ENCODE results near the gene AIM2.

The AIM2 gene

GRCh38 chr1:159077120-159077961, 775 bp upstream of the AIM2 start:
- TF ChIP-seq CTCF (conservative IDR thresholded peaks at IDR 0.05) (no peak), ZFX (IDR thresholded peaks at IDR 0.05) (no peak)
- H3K27ac ChIP-seq: no peak overlapping the region

DNA sequence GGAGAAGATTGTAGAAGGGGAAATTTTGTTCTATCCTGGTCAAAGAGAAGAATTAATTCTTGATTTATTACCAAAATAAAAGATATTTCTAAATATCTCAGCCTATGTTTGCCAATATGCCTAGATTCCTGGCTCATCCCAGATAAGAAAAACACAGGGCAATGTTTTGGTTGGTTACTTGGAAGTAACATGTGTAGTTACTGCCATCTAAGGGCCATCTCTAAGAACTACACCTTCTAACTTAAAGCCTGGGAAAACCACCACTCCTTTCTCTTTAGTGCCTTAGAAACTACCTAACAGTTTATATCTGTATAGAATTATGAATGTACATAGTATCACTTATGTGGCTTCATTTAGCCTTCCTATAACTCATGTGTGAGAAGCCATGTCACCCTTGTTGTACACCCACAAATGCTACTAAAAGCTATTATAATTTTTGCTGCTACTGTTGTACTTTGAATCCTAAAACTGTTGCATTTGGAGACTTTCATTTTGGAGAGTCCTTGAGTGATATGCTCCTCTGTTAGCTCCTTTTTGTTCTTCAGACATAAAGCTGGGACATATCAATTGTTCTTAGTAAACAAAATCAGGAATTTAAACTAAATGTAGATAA, 4.5 kb downstream of the AIM2 start:
- TF ChIP-seq CTCF (conservative IDR thresholded peaks at IDR 0.05) (peak; percentile 78), ZFX (IDR thresholded peaks at IDR 0.05) (no peak)
- no peak overlapping the region for H3K27ac ChIP-seq

DNA sequence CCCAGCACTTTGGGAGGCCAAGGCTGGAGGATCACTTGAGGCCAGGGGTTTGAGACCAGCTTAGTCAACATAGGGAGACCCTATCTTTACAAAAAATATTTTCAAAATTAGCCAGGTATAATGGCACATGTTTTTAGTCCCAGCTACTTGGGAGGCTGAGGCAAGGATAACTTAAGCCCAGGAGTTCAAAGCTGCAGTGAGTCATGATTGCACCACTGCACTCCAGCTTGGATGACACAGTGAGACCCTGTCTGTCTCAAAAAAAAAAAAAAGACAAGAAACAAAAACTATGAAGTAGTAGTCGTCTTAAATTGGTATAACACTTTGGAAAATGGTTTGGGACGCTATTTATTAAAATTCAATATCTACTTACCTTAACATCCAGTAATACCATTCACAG, 7.7 kb downstream of the AIM2 start:
- H3K27ac ChIP-seq: no peak overlapping the region
- no peak for TF ChIP-seq ZFX (IDR thresholded peaks at IDR 0.05)
- no peak for TF ChIP-seq CTCF (conservative IDR thresholded peaks at IDR 0.05)

GRCh38 chr1:159067699-159068621, 8.6 kb downstream of the AIM2 start:
- TF ChIP-seq ZFX (IDR thresholded peaks at IDR 0.05) (no peak), CTCF (conservative IDR thresholded peaks at IDR 0.05) (no peak)
- H3K27ac ChIP-seq: no peak overlapping the region

DNA sequence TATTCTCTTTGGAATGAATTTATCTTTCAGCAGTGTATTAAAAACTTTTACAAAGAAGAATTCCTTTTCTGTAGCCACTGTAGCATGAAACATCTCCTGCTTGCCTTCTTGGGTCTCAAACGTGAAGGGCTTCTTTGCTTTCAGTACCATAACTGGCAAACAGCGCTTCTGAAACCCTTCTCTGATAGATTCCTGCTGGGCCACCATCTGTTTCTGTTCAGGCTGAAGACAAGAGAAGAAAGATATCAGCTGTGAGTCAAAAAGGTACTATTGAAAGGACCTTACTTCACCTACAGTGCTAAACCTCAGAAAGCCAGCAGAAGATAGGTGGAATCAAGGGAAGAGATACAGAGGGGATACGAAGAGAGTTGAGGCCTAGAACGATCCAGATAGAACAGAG, 10.5 kb downstream of the AIM2 start:
- no peak for TF ChIP-seq ZFX (IDR thresholded peaks at IDR 0.05)
- TF ChIP-seq CTCF (conservative IDR thresholded peaks at IDR 0.05): no peak

DNA sequence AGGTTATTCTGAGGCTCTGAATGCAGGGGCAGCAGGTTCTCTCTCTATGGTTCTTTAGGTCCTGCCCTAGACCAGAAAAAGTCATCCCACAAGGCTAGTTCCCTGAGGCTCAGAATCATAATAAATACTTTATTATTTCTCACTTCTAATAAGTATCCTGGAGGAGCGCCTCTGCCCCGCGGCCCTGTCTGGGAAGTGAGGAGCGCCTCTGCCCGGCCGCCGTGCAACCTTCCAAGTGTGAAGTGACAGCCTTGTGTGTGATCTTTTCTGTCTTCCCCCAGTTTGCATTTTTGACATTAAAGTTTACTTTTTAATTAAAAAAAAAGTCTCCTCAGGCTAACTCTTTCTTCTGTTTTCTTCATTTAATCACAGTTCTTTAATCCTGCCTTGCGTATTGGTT, 11.5 kb downstream of the AIM2 start:
- H3K27ac ChIP-seq: no peak overlapping the region
- TF ChIP-seq ZFX (IDR thresholded peaks at IDR 0.05) (no peak), CTCF (conservative IDR thresholded peaks at IDR 0.05) (no peak)

More for the DNA sequence above, 10.5 kb downstream of the AIM2 start:
- H3K27ac ChIP-seq: no peak overlapping the region
